K562 (cell line): ENCODE data around the gene ENSA. TPM values are rescaled to one million over a fixed set of nuclear protein-coding genes. Genes with fewer than 3 reads are reported as not detected.

Experiments
- BACH1 ChIP-seq: fragments of 200-800 bp; sonication (Bioruptor generic); IDR thresholded peaks from 2 replicates; pipeline ENCODE4 v1.6.1; 2016; ENCODE audit warnings: missing genetic modification characterization, missing compliant biosample characterization
- CEBPB ChIP-seq: fragments of 450-650 bp; IDR thresholded peaks from 2 replicates; pipeline ENCODE4 v1.6.1; 2016; ENCODE audit warnings: missing genetic modification characterization, missing compliant biosample characterization
- CEBPG ChIP-seq, 3 experiments: fragments of 200-800 bp in 1 of 3; sonication (Bioruptor generic) in 1 of 3; sonication (generic) in 1 of 3; formaldehyde crosslinking in 1 of 3; IDR thresholded peaks in 2 of 3; conservative IDR thresholded peaks in 1 of 3; 2 replicates each; pipeline versions ENCODE4 v1.6.1 to v1.8.0; 2016 to 2022; ENCODE audit warnings: missing compliant biosample characterization in 2 of 3, missing genetic modification characterization in 2 of 3, mild to moderate bottlenecking in 1 of 3, missing genetic modification reagents in 1 of 3
- FOXA3 ChIP-seq, 2 experiments: fragments of 450-650 bp in 1 of 2; sonication (generic) in 1 of 2; formaldehyde crosslinking; IDR thresholded peaks in 1 of 2; conservative IDR thresholded peaks in 1 of 2; 2 replicates each; pipeline versions ENCODE4 v1.4.0 to v1.8.0; 2020 to 2022; ENCODE audit warnings: mild to moderate bottlenecking in 2 of 2, missing genetic modification reagents in 1 of 2
- FOXP1 ChIP-seq: sonication (generic); formaldehyde crosslinking; IDR thresholded peaks from 2 replicates; pipeline ENCODE4 v1.8.0; 2022; ENCODE audit warnings: mild to moderate bottlenecking, missing genetic modification reagents
- MLLT1 ChIP-seq, 2 experiments: fragments of 450-650 bp; IDR thresholded peaks; 2 replicates each; pipeline ENCODE4 v1.6.1; 2016
- PML ChIP-seq: IDR thresholded peaks from 2 replicates; pipeline ENCODE4 v1.6.1; 2012; ENCODE audit warnings: low read length, inconsistent platforms
- POLR2A ChIP-seq: fragments of 450-650 bp; conservative IDR thresholded peaks from 2 replicates; pipeline ENCODE4 v1.6.1; 2016
- SUPT5H ChIP-seq: fragments of 450-650 bp; IDR thresholded peaks from 2 replicates; pipeline ENCODE4 v1.6.1; 2016
- ZNF449 ChIP-seq: fragments of 250-450 bp; sonication (Bioruptor Pico); IDR thresholded peaks from 2 replicates; pipeline ENCODE4 v1.8.0; 2022; ENCODE audit warnings: moderate library complexity, mild to moderate bottlenecking, inconsistent platforms
- polyA plus RNA-seq, 8 experiments: library from polyadenylated mRNA; depleted of rRNA in 4 of 8; stranded (reverse) in 5 of 8; unstranded in 3 of 8; fragments of >200 nt; fragmentation: Nextera tagmentation in 2 of 8; fragmentation: Illumina TruSeq in 1 of 8; extraction: Ambion mirVana in 2 of 8; extraction: Trizol in 1 of 8; gene quantifications; 2 replicates each; pipeline versions ENCODE4 v1.2.1 to v1.2.3, GENCODE V29; 2011 to 2014; ENCODE audit warnings: inconsistent platforms in 1 of 8, missing spikeins in 1 of 8
- total RNA-seq, 7 experiments: library from RNA; depleted of rRNA in 6 of 7; stranded (reverse); fragments of >200 nt in 6 of 7; fragmentation: Illumina TruSeq in 2 of 7; extraction: Trizol in 2 of 7; gene quantifications; 2 replicates each; pipeline versions ENCODE4 v1.2.1 to v1.2.3, GENCODE V29; 2011 to 2021; ENCODE audit warnings: low replicate concordance in 1 of 7
- TF ChIP-seq, protein P1 (sequence below): fragments of 250-450 bp; sonication (Bioruptor Pico); IDR thresholded peaks from 2 replicates; pipeline ENCODE4 v1.5.0; 2021

The ENSA gene
- total and polyA plus RNA-seq, 9 of the 15 experiments (the other 6 are each of a cell fraction or from before 2014, with no cell fraction given), result 68.1 to 605 (median 188) TPM

DNA sequence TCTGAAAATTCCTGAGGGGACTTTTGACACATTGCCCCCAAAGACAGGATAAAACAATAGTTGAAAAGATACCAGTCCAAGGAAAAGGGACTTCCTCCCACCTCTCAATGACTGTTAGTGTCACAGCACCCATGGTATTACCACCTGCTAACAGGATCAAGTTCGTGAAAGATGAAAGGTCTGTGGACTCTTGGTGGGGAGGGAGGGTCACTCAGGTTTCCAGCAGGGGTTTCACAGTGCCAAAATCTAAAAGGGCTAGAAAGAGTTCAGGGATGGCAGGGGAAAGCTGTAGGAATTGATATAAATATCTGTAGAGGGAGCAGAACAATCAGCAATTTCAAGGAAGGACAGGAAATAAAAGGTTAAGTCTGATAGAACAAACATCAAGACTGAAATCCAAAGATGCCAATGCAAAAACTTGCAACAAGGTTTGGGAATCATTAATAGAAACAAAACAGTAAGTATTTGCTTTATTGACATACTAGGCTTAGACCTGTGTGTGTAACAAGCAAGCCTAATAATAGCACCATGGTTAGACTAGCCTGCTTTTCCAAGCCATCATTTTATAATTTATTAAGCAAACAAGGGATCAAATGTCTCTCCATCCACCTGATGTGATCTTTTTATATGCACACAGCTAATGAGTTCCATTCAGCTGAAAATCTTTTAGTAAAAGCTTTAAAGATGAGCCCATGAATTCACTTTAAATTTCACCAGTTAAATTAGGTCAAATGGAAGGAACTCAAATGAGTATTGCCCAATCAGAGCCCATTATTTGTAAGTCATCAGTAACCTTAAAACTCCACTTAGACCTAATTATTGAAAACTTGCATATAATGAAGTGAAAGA, 53.7 kb downstream of the ENSA start (continued):
- peak; percentile 58; the same call in 1 of the 2 replicates for TF ChIP-seq SUPT5H
- no peak for TF ChIP-seq ZNF449 (CRISPR knock-in tag)
- 0 out of 4 replicates have a peak, but pooled peaks of 1 of the 2 experiments have one; percentile 17 for TF ChIP-seq MLLT1 (IDR thresholded peaks at IDR 0.05)
- no peak for TF ChIP-seq BACH1 (tag)
- TF ChIP-seq CEBPG (CRISPR knock-in tag; IDR thresholded peaks at IDR 0.05), result no peak
- peak; percentile 81 to 96 for TF ChIP-seq CEBPG (tag; conservative IDR thresholded peaks at IDR 0.05 in 1 of 2, IDR thresholded peaks at IDR 0.05 in 1 of 2)
- TF ChIP-seq CEBPB (tag), result peak; percentile 90
- TF ChIP-seq FOXA3 (CRISPR knock-in tag; conservative IDR thresholded peaks at IDR 0.05 in 1 of 2, IDR thresholded peaks at IDR 0.05 in 1 of 2), result no peak
- TF ChIP-seq, protein P1, sequence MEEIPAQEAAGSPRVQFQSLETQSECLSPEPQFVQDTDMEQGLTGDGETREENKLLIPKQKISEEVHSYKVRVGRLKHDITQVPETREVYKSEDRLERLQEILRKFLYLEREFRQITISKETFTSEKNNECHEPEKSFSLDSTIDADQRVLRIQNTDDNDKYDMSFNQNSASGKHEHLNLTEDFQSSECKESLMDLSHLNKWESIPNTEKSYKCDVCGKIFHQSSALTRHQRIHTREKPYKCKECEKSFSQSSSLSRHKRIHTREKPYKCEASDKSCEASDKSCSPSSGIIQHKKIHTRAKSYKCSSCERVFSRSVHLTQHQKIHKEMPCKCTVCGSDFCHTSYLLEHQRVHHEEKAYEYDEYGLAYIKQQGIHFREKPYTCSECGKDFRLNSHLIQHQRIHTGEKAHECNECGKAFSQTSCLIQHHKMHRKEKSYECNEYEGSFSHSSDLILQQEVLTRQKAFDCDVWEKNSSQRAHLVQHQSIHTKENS (CRISPR knock-in tag), result no peak
- TF ChIP-seq POLR2A, result peak; percentile 41; the same call in 1 of the 2 replicates
- TF ChIP-seq FOXP1 (CRISPR knock-in tag), result no peak
- 0 out of 2 replicates have a peak, but pooled peaks have one; percentile 15 for TF ChIP-seq PML
